ENCODE measurements around the gene POLD3. TPM values are rescaled to one million over a fixed set of nuclear protein-coding genes. Genes with fewer than 3 reads are reported as not detected.

Gene POLD3
- total and polyA plus RNA-seq, 2 donors (not counting 1 experiment from before 2014, with no cell fraction given): 4.6 to 17.6 TPM

GRCh38 chr11:74615988-74616387, 23.6 kb downstream of the POLD3 start:
- ATAC-seq (ENCODE audit: low read depth): no peak
- Histone ChIP-seq H3K4me2 (replicated peaks; ENCODE audit: low read depth, low read length, poor library complexity, severe bottlenecking) (no peak overlapping the region), H2AFZ (ENCODE audit: insufficient read depth, low read depth, low read length, poor library complexity, severe bottlenecking) (no peak overlapping the region), H3K79me2 (ENCODE audit: control insufficient read depth, insufficient read depth, low read length) (no peaks in the 10 kb centered on the region), H3K27ac (ENCODE audit: low read length in 2 of 2) (no peak overlapping the region), H4K20me1 (ENCODE audit: control insufficient read depth, insufficient read depth, low read length, poor library complexity, severe bottlenecking) (no peaks in the 10 kb centered on the region), H3K36me3 (replicated peaks in 1 of 2; ENCODE audit: control extremely low read depth in 1 of 2, control insufficient read depth in 1 of 2, extremely low read depth in 1 of 2, insufficient read depth in 2 of 2, low read length in 1 of 2) (peaks cover 8 to 49% of the 10 kb centered on the region in 2 experiments), H3K9me3 (ENCODE audit: control extremely low read depth in 1 of 3, control insufficient read depth in 2 of 3, insufficient read depth in 1 of 3, low read length in 2 of 3) (no peaks in the 10 kb centered on the region), H3K27me3 (replicated peaks in 1 of 4; ENCODE audit: control extremely low read depth in 1 of 4, control insufficient read depth in 3 of 4, insufficient read depth in 4 of 4, low read length in 3 of 4) (no peaks in the 10 kb centered on the region), H3K4me3 (ENCODE audit: control extremely low read depth in 1 of 5, extremely low read depth in 1 of 5, insufficient read depth in 1 of 5, low read depth in 2 of 5, low read length in 4 of 5) (no peak overlapping the region), H3K4me1 (ENCODE audit: control insufficient read depth in 2 of 2, insufficient read depth in 2 of 2, low read length in 2 of 2) (no peaks in the 10 kb centered on the region), H3K9ac (ENCODE audit: low read length) (no peak overlapping the region)
- no peak for DNase-seq
- no peak overlapping the region for H3K27ac Mint-ChIP-seq
- POLR2A ChIA-PET: no interaction called here
- no peak for TF ChIP-seq CTCF (IDR thresholded peaks at IDR 0.05)
- TF ChIP-seq EZH2 (IDR thresholded peaks at IDR 0.05; ENCODE audit: borderline replicate concordance, insufficient read depth, low read depth, low read length, poor library complexity, severe bottlenecking): no peak
- WGBS (ENCODE audit: insufficient coverage): no CpG with 5 or more reads among the region's 3 CpGs
- no peaks in the 10 kb centered on the region for H3K9me3 Mint-ChIP-seq (ENCODE audit: insufficient read depth)
- no peaks in the 10 kb centered on the region for H3K27me3 Mint-ChIP-seq
- no peak overlapping the region for H3K4me3 Mint-ChIP-seq
- H3K4me1 Mint-ChIP-seq: no peaks in the 10 kb centered on the region
- CTCF ChIA-PET: interaction anchor here (0.6 kb wide), 1 partner anchor 357 kb away, joined by 4 read pairs; no protein-coding TSS in a partner anchor
- intact Hi-C loops (cut with micrococcal nuclease): no loop called here

- H3K4me3 ChIP-seq (ENCODE audit: control extremely low read depth in 1 of 5, extremely low read depth in 1 of 5, insufficient read depth in 1 of 5, low read depth in 2 of 5, low read length in 4 of 5): no peak overlapping the region
- no peaks in the 10 kb centered on the region for H3K27me3 Mint-ChIP-seq
- no peaks in the 10 kb centered on the region for H3K27me3 ChIP-seq (replicated peaks in 1 of 4; ENCODE audit: control extremely low read depth in 1 of 4, control insufficient read depth in 3 of 4, insufficient read depth in 4 of 4, low read length in 3 of 4)
- DNase-seq (no peak), ATAC-seq (ENCODE audit: low read depth) (no peak)
- no peak for TF ChIP-seq CTCF (IDR thresholded peaks at IDR 0.05)
- no peak for TF ChIP-seq EZH2 (IDR thresholded peaks at IDR 0.05; ENCODE audit: borderline replicate concordance, insufficient read depth, low read depth, low read length, poor library complexity, severe bottlenecking)
- no peak overlapping the region for H3K9ac ChIP-seq (ENCODE audit: low read length)
- H3K27ac ChIP-seq (ENCODE audit: low read length in 2 of 2): no peak overlapping the region
- H3K4me1 ChIP-seq (ENCODE audit: control insufficient read depth in 2 of 2, insufficient read depth in 2 of 2, low read length in 2 of 2): no peaks in the 10 kb centered on the region
- no peaks in the 10 kb centered on the region for H3K4me1 Mint-ChIP-seq
- intact Hi-C loops (cut with micrococcal nuclease): no loop called here
- CTCF ChIA-PET: no interaction called here
- no peak overlapping the region for H3K4me3 Mint-ChIP-seq
- no peaks in the 10 kb centered on the region for H3K9me3 ChIP-seq (ENCODE audit: control extremely low read depth in 1 of 3, control insufficient read depth in 2 of 3, insufficient read depth in 1 of 3, low read length in 2 of 3)
- peaks cover 5 to 27% of the 10 kb centered on the region in 2 experiments for H3K36me3 ChIP-seq (replicated peaks in 1 of 2; ENCODE audit: control extremely low read depth in 1 of 2, control insufficient read depth in 1 of 2, extremely low read depth in 1 of 2, insufficient read depth in 2 of 2, low read length in 1 of 2)
- H3K9me3 Mint-ChIP-seq (ENCODE audit: insufficient read depth): no peaks in the 10 kb centered on the region
- H3K79me2 ChIP-seq (ENCODE audit: control insufficient read depth, insufficient read depth, low read length): no peaks in the 10 kb centered on the region
- H3K27ac Mint-ChIP-seq: no peak overlapping the region
- H2AFZ ChIP-seq (ENCODE audit: insufficient read depth, low read depth, low read length, poor library complexity, severe bottlenecking): no peak overlapping the region
- WGBS (ENCODE audit: insufficient coverage): 88% methylated on average over 1 of the region's 2 CpGs
- H3K4me2 ChIP-seq (replicated peaks; ENCODE audit: low read depth, low read length, poor library complexity, severe bottlenecking): no peak overlapping the region
- POLR2A ChIA-PET: no interaction called here
- no peaks in the 10 kb centered on the region for H4K20me1 ChIP-seq (ENCODE audit: control insufficient read depth, insufficient read depth, low read length, poor library complexity, severe bottlenecking)
These were observed 28.1 kb downstream of the POLD3 start for GRCh38 chr11:74620531-74620930.

All from B cell (primary cell).